Smooth muscle cell (in vitro differentiated cells): ENCODE results near the gene THAP10. TPM values are rescaled to one million over a fixed set of nuclear protein-coding genes. Genes with fewer than 3 reads are reported as not detected.

Experiments
- DNase-seq: peaks from one replicate; lab custom pipeline; 2025; ENCODE audit not compliant: unreplicated experiment; lab: John Stamatoyannopoulos, UW
- H2AFZ ChIP-seq: fragments of 200-600 bp; sonication (generic); 2 replicates; pipeline ENCODE4 v1.6.0; 2016; ENCODE audit warnings: antibody characterized with exemption, low read depth, mild to moderate bottlenecking
- H3F3A ChIP-seq: fragments of 200-600 bp; sonication (generic); 2 replicates; pipeline ENCODE4 v1.6.0; 2017; ENCODE audit warnings: antibody characterized with exemption, low read depth
- H3K27ac ChIP-seq: fragments of 200-600 bp; sonication (generic); 2 replicates; pipeline ENCODE4 v1.5.1; 2016; ENCODE audit warnings: low read depth, mild to moderate bottlenecking
- H3K27me3 ChIP-seq: fragments of 200-600 bp; sonication (generic); 2 replicates; pipeline ENCODE4 v1.6.1; 2016; ENCODE audit warnings: low read depth, mild to moderate bottlenecking
- H3K36me3 ChIP-seq: fragments of 200-600 bp; sonication (generic); 2 replicates; pipeline ENCODE4 v1.5.1; 2016; ENCODE audit warnings: low read depth
- H3K4me1 ChIP-seq: fragments of 200-600 bp; sonication (generic); 2 replicates; pipeline ENCODE4 v1.5.1; 2016; ENCODE audit warnings: low read depth
- H3K4me2 ChIP-seq: fragments of 200-600 bp; sonication (generic); 2 replicates; pipeline ENCODE4 v1.6.0; 2016; ENCODE audit warnings: mild to moderate bottlenecking
- H3K4me3 ChIP-seq: fragments of 200-600 bp; sonication (generic); 2 replicates; pipeline ENCODE4 v1.5.1; 2016; ENCODE audit warnings: mild to moderate bottlenecking
- H3K79me2 ChIP-seq: fragments of 200-600 bp; sonication (generic); 2 replicates; pipeline ENCODE4 v1.6.0; 2016; ENCODE audit warnings: low read depth, mild to moderate bottlenecking
- H3K9ac ChIP-seq: fragments of 200-600 bp; sonication (generic); 2 replicates; pipeline ENCODE4 v1.6.0; 2016; ENCODE audit warnings: low read depth
- H3K9me3 ChIP-seq: fragments of 200-600 bp; sonication (generic); replicated peaks from 2 replicates; pipeline ENCODE4 v1.5.1; 2016; ENCODE audit warnings: low read depth
- H4K20me1 ChIP-seq: fragments of 200-600 bp; sonication (generic); 2 replicates; pipeline ENCODE4 v1.6.0; 2016; ENCODE audit warnings: low read depth
- WGBS: methylation state at CpG from one replicate; pipeline ENCODE4 v1.1.7; 2016; ENCODE audit warnings: low lambda C conversion rate; 5-methylcytosine and 5-hydroxymethylcytosine counted together
- polyA plus RNA-seq: library from polyadenylated mRNA; unstranded; fragments of >200 nt; fragmentation: Nextera tagmentation; extraction: Ambion mirVana; gene quantifications from 2 replicates; pipeline ENCODE4 v1.2.1, GENCODE V29; 2016
- total RNA-seq: library from RNA; depleted of rRNA; stranded (reverse); fragments of >200 nt; gene quantifications from 2 replicates; pipeline ENCODE4 v1.2.3, GENCODE V29; 2014
- TF ChIP-seq, protein P1 (sequence below): fragments of 200-600 bp; sonication (generic); IDR thresholded peaks from 2 replicates; pipeline ENCODE4 v1.5.1; 2017; ENCODE audit warnings: borderline replicate concordance, mild to moderate bottlenecking, antibody characterized with exemption; ENCODE audit not compliant: insufficient read depth, poor library complexity, severe bottlenecking

Gene THAP10
- total and polyA plus RNA-seq, 2 experiments from 2014 or later, result 2.0 to 2.1 TPM

DNA sequence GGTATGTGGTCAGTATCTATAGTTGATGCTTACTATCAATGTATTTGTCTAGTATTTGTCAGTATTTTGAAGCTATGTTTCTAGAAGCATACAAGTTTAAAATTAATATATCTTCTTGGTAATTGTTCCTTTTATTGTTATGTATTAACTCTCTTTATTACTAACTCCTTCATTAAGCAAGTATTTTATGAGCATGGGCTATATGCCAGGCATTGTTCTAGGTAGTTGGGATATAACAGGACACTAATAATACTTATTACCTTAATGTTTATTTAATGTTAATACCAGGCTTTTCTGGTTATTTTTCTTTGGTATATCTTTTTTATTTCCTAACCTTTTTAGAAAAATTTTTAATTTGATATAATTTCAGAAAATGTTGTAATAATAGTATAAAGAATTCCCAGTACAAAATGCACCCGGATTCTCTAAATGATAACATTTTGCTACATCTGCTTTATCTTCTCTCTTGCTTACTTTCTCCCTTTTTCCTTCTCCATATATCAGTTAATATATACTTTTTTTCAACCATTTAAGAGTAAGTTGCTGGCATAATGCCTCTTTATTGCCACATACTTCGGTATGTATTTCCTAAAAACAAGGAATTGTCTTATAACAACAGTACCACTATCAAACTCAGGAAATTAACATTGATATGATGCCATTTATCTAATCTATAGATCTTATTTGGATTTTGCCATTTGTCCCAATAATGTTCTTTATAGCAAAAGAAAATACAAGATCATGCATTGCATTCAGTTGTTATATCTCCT is 31.3 kb upstream of the THAP10 start:
- TF ChIP-seq, protein P1, sequence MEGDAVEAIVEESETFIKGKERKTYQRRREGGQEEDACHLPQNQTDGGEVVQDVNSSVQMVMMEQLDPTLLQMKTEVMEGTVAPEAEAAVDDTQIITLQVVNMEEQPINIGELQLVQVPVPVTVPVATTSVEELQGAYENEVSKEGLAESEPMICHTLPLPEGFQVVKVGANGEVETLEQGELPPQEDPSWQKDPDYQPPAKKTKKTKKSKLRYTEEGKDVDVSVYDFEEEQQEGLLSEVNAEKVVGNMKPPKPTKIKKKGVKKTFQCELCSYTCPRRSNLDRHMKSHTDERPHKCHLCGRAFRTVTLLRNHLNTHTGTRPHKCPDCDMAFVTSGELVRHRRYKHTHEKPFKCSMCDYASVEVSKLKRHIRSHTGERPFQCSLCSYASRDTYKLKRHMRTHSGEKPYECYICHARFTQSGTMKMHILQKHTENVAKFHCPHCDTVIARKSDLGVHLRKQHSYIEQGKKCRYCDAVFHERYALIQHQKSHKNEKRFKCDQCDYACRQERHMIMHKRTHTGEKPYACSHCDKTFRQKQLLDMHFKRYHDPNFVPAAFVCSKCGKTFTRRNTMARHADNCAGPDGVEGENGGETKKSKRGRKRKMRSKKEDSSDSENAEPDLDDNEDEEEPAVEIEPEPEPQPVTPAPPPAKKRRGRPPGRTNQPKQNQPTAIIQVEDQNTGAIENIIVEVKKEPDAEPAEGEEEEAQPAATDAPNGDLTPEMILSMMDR, result no peak
- Histone ChIP-seq H3K9me3 (no peaks in the 10 kb centered on the region), H3K27ac (no peak overlapping the region), H3K9ac (no peak overlapping the region), H3K27me3 (no peaks in the 10 kb centered on the region), H4K20me1 (no peaks in the 10 kb centered on the region), H3K79me2 (no peaks in the 10 kb centered on the region), H3K4me2 (no peak overlapping the region), H3K36me3 (no peaks in the 10 kb centered on the region), H3K4me3 (no peak overlapping the region), H3F3A (no peaks in the 10 kb centered on the region), H2AFZ (no peak overlapping the region), H3K4me1 (no peaks in the 10 kb centered on the region)
- DNase-seq, result no peak
- 96% methylated on average over 2 of the region's 2 CpGs for WGBS

DNA sequence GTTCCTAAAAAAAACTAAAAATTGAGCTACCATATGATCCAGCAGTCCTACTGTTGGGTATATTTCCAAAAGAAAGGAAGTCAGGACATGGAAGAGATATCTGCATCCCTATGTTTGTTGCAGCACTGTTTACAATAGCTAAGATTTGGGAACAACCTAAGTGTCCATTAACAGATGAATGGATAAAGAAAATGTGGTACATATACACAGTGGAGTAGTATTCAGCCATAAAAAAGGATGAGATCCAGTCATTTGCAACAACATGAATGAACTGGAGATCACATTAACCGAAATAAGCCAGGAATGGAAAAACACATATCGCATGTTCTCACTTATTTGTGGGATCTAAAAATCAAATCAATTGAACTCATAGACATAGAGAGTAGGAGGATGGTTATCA is 29.9 kb upstream of the THAP10 start:
- H3K4me1 ChIP-seq, result no peaks in the 10 kb centered on the region
- H2AFZ ChIP-seq, result no peak overlapping the region
- H4K20me1 ChIP-seq, result no peaks in the 10 kb centered on the region
- no peaks in the 10 kb centered on the region for H3K36me3 ChIP-seq
- TF ChIP-seq, protein P1, result no peak
- no peak overlapping the region for H3K9ac ChIP-seq
- no peak overlapping the region for H3K4me2 ChIP-seq
- 94% methylated on average over 2 of the region's 2 CpGs for whole genome bisulfite sequencing
- no peak overlapping the region for H3K4me3 ChIP-seq
- no peaks in the 10 kb centered on the region for H3K27me3 ChIP-seq
- no peaks in the 10 kb centered on the region for H3K9me3 ChIP-seq
- no peaks in the 10 kb centered on the region for H3F3A ChIP-seq
- H3K79me2 ChIP-seq, result no peaks in the 10 kb centered on the region
- H3K27ac ChIP-seq, result no peak overlapping the region
- DNase-seq, result no peak

DNA sequence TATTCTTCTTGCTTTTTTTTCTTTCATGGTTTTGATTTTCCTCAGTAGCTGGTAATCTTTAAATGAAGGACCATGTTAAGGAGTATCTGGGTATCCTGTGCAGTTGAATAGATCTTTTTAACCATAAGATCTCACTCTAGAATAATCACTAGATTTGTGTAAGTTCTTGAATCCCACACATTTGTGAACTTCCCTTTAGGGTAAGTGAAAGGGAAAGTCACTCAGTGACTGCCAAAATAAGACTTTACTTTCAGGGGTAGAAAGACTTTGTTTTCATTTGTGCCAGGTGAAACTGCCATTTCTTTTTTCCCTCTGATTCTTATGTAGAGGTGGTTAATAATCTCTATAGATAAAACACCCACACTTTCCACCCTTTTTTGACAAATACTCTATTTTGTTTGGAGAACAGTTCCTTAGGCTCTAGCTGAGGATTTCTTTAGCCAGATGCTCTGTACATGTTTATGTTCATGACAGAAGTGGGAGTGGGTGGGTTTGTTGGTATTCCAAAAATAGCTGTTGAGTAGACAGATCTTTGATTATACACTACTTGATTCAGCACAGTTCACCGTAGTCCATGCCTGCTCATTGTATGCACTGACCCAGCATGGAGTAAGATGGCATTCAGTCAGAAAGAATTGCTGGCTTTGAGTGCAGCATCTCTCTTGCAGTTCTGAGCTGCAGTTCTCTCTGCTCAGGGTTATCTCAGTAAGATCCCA is 28.9 kb upstream of the THAP10 start:
- Histone ChIP-seq H3K27me3 (no peaks in the 10 kb centered on the region), H4K20me1 (no peaks in the 10 kb centered on the region), H3K9ac (no peak overlapping the region), H3K79me2 (no peaks in the 10 kb centered on the region), H3K4me3 (no peak overlapping the region), H3K4me2 (no peak overlapping the region), H3F3A (no peaks in the 10 kb centered on the region), H3K9me3 (no peaks in the 10 kb centered on the region), H3K36me3 (no peaks in the 10 kb centered on the region), H2AFZ (no peak overlapping the region), H3K27ac (no peak overlapping the region), H3K4me1 (no peaks in the 10 kb centered on the region)
- no peak for DNase-seq
- WGBS, result 36% methylated on average over 1 of the region's 1 CpG
- TF ChIP-seq, protein P1, result no peak
